IPS-11a (cell line): ENCODE measurements around the gene FAM151B.
"Not testable (repeated sequence)": the region's sequence is repeated elsewhere in the genome, so short reads cannot be mapped to it uniquely, and the experiment has no call there.

Experiments
- H3K4me3 ChIP-seq: one replicate; pipeline ENCODE4 v1.5.1; 2013; ENCODE audit warnings: low read depth, low read length, control low read depth

Gene FAM151B

GRCh38 chr5:80487829-80488721 is at the start of gene FAM151B:
Gene FAM151B, plus strand, starts transcription at chr5:80488100. Its CDS starts 24 bp downstream, at chr5:80488124.
- H3K4me3 ChIP-seq: peak within 1 kb of the TSS; percentile 65

GRCh38 chr5:80438739-80439138 is 49.2 kb upstream of the FAM151B start:
- H3K4me3 ChIP-seq: no peak overlapping the region

- H3K4me3 ChIP-seq: no peak overlapping the region
These were observed 48.7 kb upstream of the FAM151B start for GRCh38 chr5:80439213-80439612.

GRCh38 chr5:80442742-80443141 is 45.2 kb upstream of the FAM151B start:
- no peak overlapping the region for H3K4me3 ChIP-seq

GRCh38 chr5:80453366-80453765 is 34.5 kb upstream of the FAM151B start:
- H3K4me3 ChIP-seq: no peak overlapping the region

GRCh38 chr5:80463269-80463668 is 24.6 kb upstream of the FAM151B start:
- no peak overlapping the region for H3K4me3 ChIP-seq

- no peak overlapping the region for H3K4me3 ChIP-seq
These were observed 21.0 kb upstream of the FAM151B start for GRCh38 chr5:80466669-80467485.

- H3K4me3 ChIP-seq: no peak overlapping the region
These were observed 19.8 kb upstream of the FAM151B start for GRCh38 chr5:80468131-80468530.

- H3K4me3 ChIP-seq: not testable (repeated sequence)
These were observed 17.3 kb upstream of the FAM151B start for GRCh38 chr5:80470631-80471030.

GRCh38 chr5:80474929-80475328 is 13.0 kb upstream of the FAM151B start:
- H3K4me3 ChIP-seq: no peak overlapping the region

GRCh38 chr5:80479713-80480112 is 8.2 kb upstream of the FAM151B start:
- H3K4me3 ChIP-seq: no peak overlapping the region

- no peak overlapping the region for H3K4me3 ChIP-seq
These were observed 7.5 kb upstream of the FAM151B start for GRCh38 chr5:80480354-80480753.

- H3K4me3 ChIP-seq: no peak overlapping the region
These were observed 6.6 kb upstream of the FAM151B start for GRCh38 chr5:80481019-80481893.

GRCh38 chr5:80482578-80482977 is 5.3 kb upstream of the FAM151B start:
- no peak overlapping the region for H3K4me3 ChIP-seq

GRCh38 chr5:80483636-80484232 is 4.2 kb upstream of the FAM151B start:
- no peak overlapping the region for H3K4me3 ChIP-seq

GRCh38 chr5:80487444-80487828 is 464 bp upstream of the FAM151B start:
- peak overlapping the region; percentile 39 for H3K4me3 ChIP-seq

GRCh38 chr5:80491296-80491695 is 3.4 kb downstream of the FAM151B start:
- no peak overlapping the region for H3K4me3 ChIP-seq

GRCh38 chr5:80492741-80493140 is 4.8 kb downstream of the FAM151B start:
- no peak overlapping the region for H3K4me3 ChIP-seq

- not testable (repeated sequence) for H3K4me3 ChIP-seq
These were observed 5.5 kb downstream of the FAM151B start for GRCh38 chr5:80493443-80493842.

GRCh38 chr5:80495891-80496290 is 8.0 kb downstream of the FAM151B start:
- H3K4me3 ChIP-seq: no peak overlapping the region

GRCh38 chr5:80502800-80503199 is 14.9 kb downstream of the FAM151B start:
- H3K4me3 ChIP-seq: no peak overlapping the region
